HG02973 (cell line): ENCODE results near the gene VPS29.

ENCODE experiments used
- ATAC-seq: cut with Tn5 transposase; IDR thresholded peaks from one replicate; pipeline ENCODE4 v1.9.1; 2021; ENCODE audit warnings: moderate library complexity; ENCODE audit not compliant: unreplicated experiment

The VPS29 gene

GRCh38 chr12:110451263-110451662, 50.6 kb downstream of the VPS29 start:
- ATAC-seq = no peak

- ATAC-seq = peak; percentile 94
Observed at GRCh38 chr12:110449799-110450497, 52.0 kb downstream of the VPS29 start, which contains the start of gene ARPC3. Gene ARPC3 (minus strand): TSS chr12:110450337. CDS start chr12:110450260, 77 bp downstream.

- no peak for ATAC-seq
Observed at GRCh38 chr12:110444455-110444854, 57.5 kb downstream of the VPS29 start.
